Left ventricle myocardium inferior (tissue), 1 donor: ENCODE data around the gene FOXRED2. TPM values are rescaled to one million over a fixed set of nuclear protein-coding genes. Genes with fewer than 3 reads are reported as not detected.

Experiments used
- DNase-seq: peaks from one replicate; pipeline ENCODE4 v3.0.0-alpha.2; 2020
- H3K27ac ChIP-seq: fragments of 200-600 bp; replicated peaks from 2 replicates; pipeline ENCODE4 v1.8.0; 2021
- H3K27me3 ChIP-seq: fragments of 200-600 bp; 2 replicates; pipeline ENCODE4 v1.8.0; 2021; ENCODE audit warnings: low read depth
- H3K36me3 ChIP-seq: fragments of 200-600 bp; 2 replicates; pipeline ENCODE4 v1.8.0; 2021
- H3K4me1 ChIP-seq: fragments of 200-600 bp; 2 replicates; pipeline ENCODE4 v1.8.0; 2021
- H3K4me3 ChIP-seq: fragments of 200-600 bp; 2 replicates; pipeline ENCODE4 v1.8.0; 2021; ENCODE audit warnings: mild to moderate bottlenecking, moderate library complexity
- H3K9me3 ChIP-seq: fragments of 200-600 bp; replicated peaks from 2 replicates; pipeline ENCODE4 v1.8.0; 2021
- CTCF ChIP-seq: fragments of 200-600 bp; IDR thresholded peaks from 2 replicates; pipeline ENCODE4 v1.8.0; 2021; ENCODE audit warnings: antibody characterized with exemption, mild to moderate bottlenecking, borderline replicate concordance
- intact Hi-C: fragments of 100-400 bp; cut with micrococcal nuclease; formaldehyde crosslinking; loops from one replicate; pipeline ENCODE4 v1.11.0; 2022
- long read RNA-seq: library from polyadenylated mRNA; unstranded; transcript quantifications from one replicate; pipeline ENCODE4 v2.0.0, GENCODE V29; 2021
- total RNA-seq: library from RNA; stranded (reverse); fragmentation: NEBNext Ultra II Directional; extraction: Animal tissue kit (Norgen Biotek cat#: 25700); gene quantifications from one replicate; pipeline ENCODE4 v1.2.1, GENCODE V29; 2021
- donor health status: DM: no; HTN: yes; CAD: no; lungs with severe emphysema.

The FOXRED2 gene
- total RNA-seq: 9.8 TPM
- long read RNA-seq, full-length matches to known transcripts: 5 of 16 reads
- long read RNA-seq, partial matches to known transcripts: 0 of 16 reads
- long read RNA-seq, other reads (novel, unspliced or antisense): 11 of 16 reads

- Histone ChIP-seq H3K4me3 (peak within 1 kb of the TSS; percentile 74), H3K36me3 (peaks cover 20% of the 10 kb centered on the region), H3K27me3 (no peaks in the 10 kb centered on the region), H3K27ac (peak within 1 kb of the TSS; percentile 82), H3K9me3 (no peaks in the 10 kb centered on the region), H3K4me1 (peaks cover 34% of the 10 kb centered on the region)
- no peak for TF ChIP-seq CTCF
- intact Hi-C loops: no loop called here
- peak; percentile 90 for DNase-seq
These were observed at the start of gene FOXRED2 for GRCh38 chr22:36506637-36507517. TSS of gene FOXRED2 (minus strand) at chr22:36507040. CDS start at chr22:36506422, 618 bp downstream.

- no peak for DNase-seq
- intact Hi-C loops: no loop called here
- H3K27me3 ChIP-seq: peaks cover 75% of the 10 kb centered on the region
- TF ChIP-seq CTCF: no peak
- H3K36me3 ChIP-seq: no peaks in the 10 kb centered on the region
- no peaks in the 10 kb centered on the region for H3K9me3 ChIP-seq
- no peak overlapping the region for H3K27ac ChIP-seq
- no peaks in the 10 kb centered on the region for H3K4me1 ChIP-seq
- no peak overlapping the region for H3K4me3 ChIP-seq
These were observed 47.3 kb upstream of the FOXRED2 start for GRCh38 chr22:36554098-36554497.

GRCh38 chr22:36552289-36552688 lies 45.4 kb upstream of the FOXRED2 start:
- intact Hi-C loops: no loop called here
- DNase-seq: no peak
- no peaks in the 10 kb centered on the region for H3K9me3 ChIP-seq
- peaks cover 92% of the 10 kb centered on the region for H3K27me3 ChIP-seq
- no peak overlapping the region for H3K4me3 ChIP-seq
- H3K27ac ChIP-seq: no peak overlapping the region
- no peaks in the 10 kb centered on the region for H3K36me3 ChIP-seq
- no peaks in the 10 kb centered on the region for H3K4me1 ChIP-seq
- TF ChIP-seq CTCF: no peak

GRCh38 chr22:36550701-36551495 lies 44.1 kb upstream of the FOXRED2 start:
- H3K9me3 ChIP-seq: no peaks in the 10 kb centered on the region
- DNase-seq: no peak
- no peaks in the 10 kb centered on the region for H3K36me3 ChIP-seq
- H3K4me3 ChIP-seq: no peak overlapping the region
- H3K27me3 ChIP-seq: peaks cover 94% of the 10 kb centered on the region
- H3K27ac ChIP-seq: no peak overlapping the region
- intact Hi-C loops: no loop called here
- no peaks in the 10 kb centered on the region for H3K4me1 ChIP-seq
- TF ChIP-seq CTCF: no peak

GRCh38 chr22:36549033-36549432 lies 42.2 kb upstream of the FOXRED2 start:
- H3K27ac ChIP-seq: no peak overlapping the region
- no peaks in the 10 kb centered on the region for H3K36me3 ChIP-seq
- DNase-seq: no peak
- H3K4me3 ChIP-seq: no peak overlapping the region
- peaks cover 82% of the 10 kb centered on the region for H3K27me3 ChIP-seq
- H3K9me3 ChIP-seq: no peaks in the 10 kb centered on the region
- no peaks in the 10 kb centered on the region for H3K4me1 ChIP-seq
- no peak for TF ChIP-seq CTCF
- intact Hi-C loops: no loop called here
